Measurements from ENCODE around the gene ABHD18. TPM values are rescaled to one million over a fixed set of nuclear protein-coding genes. Genes with fewer than 3 reads are reported as not detected.
"Not testable (repeated sequence)": the region's sequence is repeated elsewhere in the genome, so short reads cannot be mapped to it uniquely, and the experiment has no call there.

The ABHD18 gene
- total RNA-seq, 5 donors from 2014 or later (not counting 1 experiment from before 2014, with no cell fraction given), result 16.3 to 25.8 (median 21.7) TPM

- Histone ChIP-seq H3K27ac (ENCODE audit: low read length) (no peak overlapping the region), H3K4me3 (ENCODE audit: control insufficient read depth in 1 of 2, extremely low read depth in 1 of 2, low read length in 1 of 2) (no peak overlapping the region), H3K36me3 (ENCODE audit: control insufficient read depth in 2 of 2, extremely low read depth in 1 of 2, insufficient read depth in 1 of 2, low read length in 1 of 2) (peaks cover 5 to 8% of the 10 kb centered on the region in 2 donors), H3K27me3 (replicated peaks in 1 of 2; ENCODE audit: control insufficient read depth in 2 of 2, extremely low read depth in 1 of 2, insufficient read depth in 2 of 2, low read length in 1 of 2) (no peaks in the 10 kb centered on the region), H3K9me3 (no peaks in the 10 kb centered on the region), H3K4me1 (ENCODE audit: control insufficient read depth in 1 of 2, extremely low read depth in 1 of 2, insufficient read depth in 2 of 2, low read length in 2 of 2) (no peaks in the 10 kb centered on the region)
- DNase-seq (no peak), ATAC-seq (replicated peaks in 1 of 4) (no peak)
- Mint-ChIP-seq H3K9me3 (no peaks in the 10 kb centered on the region), H3K27me3 (no peaks in the 10 kb centered on the region), H3K4me1 (no peaks in the 10 kb centered on the region), H3K36me3 (peaks cover 33% of the 10 kb centered on the region), H3K27ac (no peak overlapping the region), H3K4me3 (no peak overlapping the region)
- ChIA-PET CTCF (interaction anchor here in 1 of 2 donors (0.6 kb wide), 1 partner anchor 8 kb away, joined by 3 read pairs; no protein-coding TSS in a partner anchor), POLR2A (interaction anchor here (0.6 to 0.7 kb wide), 3 partner anchors 11 to 46 kb away, joined by 3 to 6 read pairs (median 3); no protein-coding TSS in a partner anchor)
- no CpG with 5 or more reads among the region's 3 CpGs for WGBS (ENCODE audit: insufficient coverage)
Measured at GRCh38 chr4:128031756-128032384, 66.7 kb downstream of the ABHD18 start.

- no peaks in the 10 kb centered on the region for H3K9me3 ChIP-seq
- no peak for ATAC-seq (replicated peaks in 1 of 4)
- no CpG with 5 or more reads among the region's 1 CpG for WGBS (ENCODE audit: insufficient coverage)
- Mint-ChIP-seq H3K36me3 (no peaks in the 10 kb centered on the region), H3K4me1 (no peaks in the 10 kb centered on the region), H3K27me3 (no peaks in the 10 kb centered on the region), H3K27ac (no peak overlapping the region), H3K4me3 (no peak overlapping the region), H3K9me3 (no peaks in the 10 kb centered on the region)
- H3K4me3 ChIP-seq (ENCODE audit: control insufficient read depth in 1 of 2, extremely low read depth in 1 of 2, low read length in 1 of 2), result no peak overlapping the region
- H3K27me3 ChIP-seq (replicated peaks in 1 of 2; ENCODE audit: control insufficient read depth in 2 of 2, extremely low read depth in 1 of 2, insufficient read depth in 2 of 2, low read length in 1 of 2), result no peaks in the 10 kb centered on the region
- no peaks in the 10 kb centered on the region for H3K36me3 ChIP-seq (ENCODE audit: control insufficient read depth in 2 of 2, extremely low read depth in 1 of 2, insufficient read depth in 1 of 2, low read length in 1 of 2)
- CTCF ChIA-PET, result no interaction called here
- H3K27ac ChIP-seq (ENCODE audit: low read length), result no peak overlapping the region
- no peaks in the 10 kb centered on the region for H3K4me1 ChIP-seq (ENCODE audit: control insufficient read depth in 1 of 2, extremely low read depth in 1 of 2, insufficient read depth in 2 of 2, low read length in 2 of 2)
- POLR2A ChIA-PET, result no interaction called here
- no peak for DNase-seq
Measured at GRCh38 chr4:128039568-128039967, 74.4 kb downstream of the ABHD18 start.

- CTCF ChIA-PET; ATAC-seq (replicated peaks in 1 of 4); H3K4me1 Mint-ChIP-seq; H3K36me3 ChIP-seq (ENCODE audit: control insufficient read depth in 2 of 2, extremely low read depth in 1 of 2, insufficient read depth in 1 of 2, low read length in 1 of 2); H3K27ac Mint-ChIP-seq; H3K27me3 ChIP-seq (replicated peaks in 1 of 2; ENCODE audit: control insufficient read depth in 2 of 2, extremely low read depth in 1 of 2, insufficient read depth in 2 of 2, low read length in 1 of 2); H3K9me3 Mint-ChIP-seq; H3K4me1 ChIP-seq (ENCODE audit: control insufficient read depth in 1 of 2, extremely low read depth in 1 of 2, insufficient read depth in 2 of 2, low read length in 2 of 2); H3K9me3 ChIP-seq; H3K4me3 ChIP-seq (ENCODE audit: control insufficient read depth in 1 of 2, extremely low read depth in 1 of 2, low read length in 1 of 2); H3K4me3 Mint-ChIP-seq; DNase-seq; H3K27ac ChIP-seq (ENCODE audit: low read length); H3K36me3 Mint-ChIP-seq; H3K27me3 Mint-ChIP-seq; POLR2A ChIA-PET: not testable (repeated sequence)
- WGBS (ENCODE audit: insufficient coverage), result 93% methylated on average over 3 of the region's 9 CpGs
Measured at GRCh38 chr4:128047019-128047418, 81.8 kb downstream of the ABHD18 start.

GRCh38 chr4:128047514-128047913 lies 82.3 kb downstream of the ABHD18 start:
- H3K27me3 ChIP-seq (replicated peaks in 1 of 2; ENCODE audit: control insufficient read depth in 2 of 2, extremely low read depth in 1 of 2, insufficient read depth in 2 of 2, low read length in 1 of 2); H3K9me3 Mint-ChIP-seq; H3K36me3 ChIP-seq (ENCODE audit: control insufficient read depth in 2 of 2, extremely low read depth in 1 of 2, insufficient read depth in 1 of 2, low read length in 1 of 2); H3K9me3 ChIP-seq; DNase-seq; H3K4me3 ChIP-seq (ENCODE audit: control insufficient read depth in 1 of 2, extremely low read depth in 1 of 2, low read length in 1 of 2); H3K27ac Mint-ChIP-seq; H3K27me3 Mint-ChIP-seq; POLR2A ChIA-PET; H3K4me1 ChIP-seq (ENCODE audit: control insufficient read depth in 1 of 2, extremely low read depth in 1 of 2, insufficient read depth in 2 of 2, low read length in 2 of 2); H3K4me1 Mint-ChIP-seq; H3K27ac ChIP-seq (ENCODE audit: low read length); ATAC-seq (replicated peaks in 1 of 4); H3K36me3 Mint-ChIP-seq; H3K4me3 Mint-ChIP-seq; CTCF ChIA-PET: not testable (repeated sequence)
- whole genome bisulfite sequencing (ENCODE audit: insufficient coverage), result 95% methylated on average over 13 of the region's 34 CpGs

GRCh38 chr4:128051229-128051628 lies 86.0 kb downstream of the ABHD18 start:
- H3K9me3 Mint-ChIP-seq; ATAC-seq (replicated peaks in 1 of 4); H3K27me3 Mint-ChIP-seq; CTCF ChIA-PET; H3K9me3 ChIP-seq; H3K4me3 Mint-ChIP-seq; H3K27ac Mint-ChIP-seq; H3K4me3 ChIP-seq (ENCODE audit: control insufficient read depth in 1 of 2, extremely low read depth in 1 of 2, low read length in 1 of 2); H3K27me3 ChIP-seq (replicated peaks in 1 of 2; ENCODE audit: control insufficient read depth in 2 of 2, extremely low read depth in 1 of 2, insufficient read depth in 2 of 2, low read length in 1 of 2); H3K27ac ChIP-seq (ENCODE audit: low read length); H3K36me3 Mint-ChIP-seq; H3K4me1 Mint-ChIP-seq; H3K4me1 ChIP-seq (ENCODE audit: control insufficient read depth in 1 of 2, extremely low read depth in 1 of 2, insufficient read depth in 2 of 2, low read length in 2 of 2); H3K36me3 ChIP-seq (ENCODE audit: control insufficient read depth in 2 of 2, extremely low read depth in 1 of 2, insufficient read depth in 1 of 2, low read length in 1 of 2): not testable (repeated sequence)
- peak in 1 of 35 experiments; percentile 21 for DNase-seq
- no CpG with 5 or more reads among the region's 10 CpGs for WGBS (ENCODE audit: insufficient coverage)
- POLR2A ChIA-PET, result interaction anchor here in 1 of 2 donors (0.5 kb wide), 1 partner anchor 22 kb away, joined by 3 read pairs; no protein-coding TSS in a partner anchor

- H3K27ac Mint-ChIP-seq; H3K9me3 ChIP-seq; ATAC-seq (replicated peaks in 1 of 4); H3K36me3 Mint-ChIP-seq; H3K4me1 ChIP-seq (ENCODE audit: control insufficient read depth in 1 of 2, extremely low read depth in 1 of 2, insufficient read depth in 2 of 2, low read length in 2 of 2); H3K9me3 Mint-ChIP-seq; H3K4me3 ChIP-seq (ENCODE audit: control insufficient read depth in 1 of 2, extremely low read depth in 1 of 2, low read length in 1 of 2); POLR2A ChIA-PET; H3K4me1 Mint-ChIP-seq; H3K27me3 Mint-ChIP-seq; DNase-seq; H3K36me3 ChIP-seq (ENCODE audit: control insufficient read depth in 2 of 2, extremely low read depth in 1 of 2, insufficient read depth in 1 of 2, low read length in 1 of 2); H3K27me3 ChIP-seq (replicated peaks in 1 of 2; ENCODE audit: control insufficient read depth in 2 of 2, extremely low read depth in 1 of 2, insufficient read depth in 2 of 2, low read length in 1 of 2); H3K4me3 Mint-ChIP-seq; H3K27ac ChIP-seq (ENCODE audit: low read length): not testable (repeated sequence)
- CTCF ChIA-PET, result interaction anchor here in 1 of 2 donors (0.6 kb wide), 1 partner anchor 288 kb away, joined by 8 read pairs; no protein-coding TSS in a partner anchor
- 100% methylated on average over 3 of the region's 9 CpGs for WGBS (ENCODE audit: insufficient coverage)
Measured at GRCh38 chr4:128054907-128055306, 89.7 kb downstream of the ABHD18 start.

All from T-cell (primary cell).